Prostate gland (tissue), 2 donors: Measurements from ENCODE around the gene NAALADL2.

Experiments used
- CTCF ChIP-seq, 4 experiments: fragments of 200-600 bp in 2 of 4; fragments of 450-650 bp in 2 of 4; sonication (generic) in 2 of 4; IDR thresholded peaks; 1 replicate in 3 of 4; 2 replicates in 1 of 4; pipeline ENCODE4 v1.5.1; 2016 to 2019; ENCODE audit warnings: antibody characterized with exemption in 4 of 4, mild to moderate bottlenecking in 2 of 4, moderate library complexity in 2 of 4
- POLR2A ChIP-seq: fragments of 450-650 bp; IDR thresholded peaks from one replicate; pipeline ENCODE4 v1.6.1; 2016; ENCODE audit warnings: antibody characterized with exemption, mild to moderate bottlenecking
- POLR2AphosphoS5 ChIP-seq: sonication (generic); formaldehyde crosslinking; IDR thresholded peaks from one replicate; pipeline ENCODE4 v1.6.1; 2017; ENCODE audit warnings: antibody characterized with exemption

GRCh38 chr3:175383813-175384212, 524.7 kb downstream of the NAALADL2 start:
- no peak for TF ChIP-seq CTCF (IDR thresholded peaks at IDR 0.05)
- TF ChIP-seq POLR2A, result no peak
- TF ChIP-seq POLR2AphosphoS5, result no peak
